ENCODE data around the gene SCMH1. TPM values are rescaled to one million over a fixed set of nuclear protein-coding genes. Genes with fewer than 3 reads are reported as not detected.
"Not testable (repeated sequence)": the region's sequence is repeated elsewhere in the genome, so short reads cannot be mapped to it uniquely, and the experiment has no call there.

Gene SCMH1
- polyA plus RNA-seq, 1 of the 3 experiments (the other 2 are of a cell fraction) = 38.5 TPM

- no peaks in the 10 kb centered on the region for H3K79me2 ChIP-seq (ENCODE audit: insufficient read depth)
- H3K4me2 ChIP-seq = no peak overlapping the region
- H2AFZ ChIP-seq (ENCODE audit: low read depth) = no peak overlapping the region
- no peaks in the 10 kb centered on the region for H3F3A ChIP-seq (replicated peaks; ENCODE audit: insufficient read depth)
- ChIA-PET CTCF (interaction anchor here (0.7 kb wide), 1 partner anchor 124 kb away, joined by 3 read pairs; no protein-coding TSS in a partner anchor), POLR2A (interaction anchor here (0.6 kb wide), 1 partner anchor 206 kb away, joined by 3 read pairs; no protein-coding TSS in a partner anchor)
- H3K4me3 ChIP-seq (ENCODE audit: low read depth in 2 of 2, low read length in 1 of 2) = no peak overlapping the region
- no peak overlapping the region for H3K27ac ChIP-seq (ENCODE audit: low read depth in 2 of 2, low read length in 1 of 2)
- H4K20me1 ChIP-seq (ENCODE audit: insufficient read depth) = no peaks in the 10 kb centered on the region
- no peak for DNase-seq
- H3K9me2 ChIP-seq = no peaks in the 10 kb centered on the region
- no peak overlapping the region for H3K9ac ChIP-seq
- H3K36me3 ChIP-seq (replicated peaks in 1 of 2; ENCODE audit: control insufficient read depth in 1 of 2, insufficient read depth in 2 of 2, low read length in 1 of 2) = no peaks in the 10 kb centered on the region
- TF ChIP-seq TEAD4 (IDR thresholded peaks at IDR 0.05; ENCODE audit: borderline replicate concordance, insufficient read depth) (no peak), NRF1 (IDR thresholded peaks at IDR 0.05; ENCODE audit: low read depth, low read length) (no peak), FOXJ3 (CRISPR knock-in tag; IDR thresholded peaks at IDR 0.05) (no peak), TCF12 (IDR thresholded peaks at IDR 0.05) (no peak), GABPA (IDR thresholded peaks at IDR 0.05; ENCODE audit: low read depth) (no peak), RXRA (IDR thresholded peaks at IDR 0.05; ENCODE audit: borderline replicate concordance, low read depth) (no peak), MAX (IDR thresholded peaks at IDR 0.05; ENCODE audit: low read depth) (no peak), SMC3 (IDR thresholded peaks at IDR 0.05; ENCODE audit: low read depth, low read length) (no peak), SIN3A (IDR thresholded peaks at IDR 0.05; ENCODE audit: borderline replicate concordance, low read depth, low read length) (no peak), FOXM1 (IDR thresholded peaks at IDR 0.05; ENCODE audit: low read depth) (no peak), MEF2A (IDR thresholded peaks at IDR 0.05; ENCODE audit: borderline replicate concordance, low read depth) (no peak), ELF1 (IDR thresholded peaks at IDR 0.05) (no peak), FOSL2 (IDR thresholded peaks at IDR 0.05; ENCODE audit: borderline replicate concordance, low read depth) (no peak), CTCF (IDR thresholded peaks at IDR 0.05) (no peak), POLR2AphosphoS5 (IDR thresholded peaks at IDR 0.05; ENCODE audit: low read depth, low read length) (no peak)
- TF ChIP-seq, protein P1, sequence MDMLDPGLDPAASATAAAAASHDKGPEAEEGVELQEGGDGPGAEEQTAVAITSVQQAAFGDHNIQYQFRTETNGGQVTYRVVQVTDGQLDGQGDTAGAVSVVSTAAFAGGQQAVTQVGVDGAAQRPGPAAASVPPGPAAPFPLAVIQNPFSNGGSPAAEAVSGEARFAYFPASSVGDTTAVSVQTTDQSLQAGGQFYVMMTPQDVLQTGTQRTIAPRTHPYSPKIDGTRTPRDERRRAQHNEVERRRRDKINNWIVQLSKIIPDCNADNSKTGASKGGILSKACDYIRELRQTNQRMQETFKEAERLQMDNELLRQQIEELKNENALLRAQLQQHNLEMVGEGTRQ (IDR thresholded peaks at IDR 0.05; ENCODE audit: borderline replicate concordance, low read depth, low read length) = no peak
- TF ChIP-seq, protein P2, sequence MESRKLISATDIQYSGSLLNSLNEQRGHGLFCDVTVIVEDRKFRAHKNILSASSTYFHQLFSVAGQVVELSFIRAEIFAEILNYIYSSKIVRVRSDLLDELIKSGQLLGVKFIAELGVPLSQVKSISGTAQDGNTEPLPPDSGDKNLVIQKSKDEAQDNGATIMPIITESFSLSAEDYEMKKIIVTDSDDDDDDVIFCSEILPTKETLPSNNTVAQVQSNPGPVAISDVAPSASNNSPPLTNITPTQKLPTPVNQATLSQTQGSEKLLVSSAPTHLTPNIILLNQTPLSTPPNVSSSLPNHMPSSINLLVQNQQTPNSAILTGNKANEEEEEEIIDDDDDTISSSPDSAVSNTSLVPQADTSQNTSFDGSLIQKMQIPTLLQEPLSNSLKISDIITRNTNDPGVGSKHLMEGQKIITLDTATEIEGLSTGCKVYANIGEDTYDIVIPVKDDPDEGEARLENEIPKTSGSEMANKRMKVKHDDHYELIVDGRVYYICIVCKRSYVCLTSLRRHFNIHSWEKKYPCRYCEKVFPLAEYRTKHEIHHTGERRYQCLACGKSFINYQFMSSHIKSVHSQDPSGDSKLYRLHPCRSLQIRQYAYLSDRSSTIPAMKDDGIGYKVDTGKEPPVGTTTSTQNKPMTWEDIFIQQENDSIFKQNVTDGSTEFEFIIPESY (IDR thresholded peaks at IDR 0.05; ENCODE audit: borderline replicate concordance, low read depth) = no peak
- TF ChIP-seq, protein P3, sequence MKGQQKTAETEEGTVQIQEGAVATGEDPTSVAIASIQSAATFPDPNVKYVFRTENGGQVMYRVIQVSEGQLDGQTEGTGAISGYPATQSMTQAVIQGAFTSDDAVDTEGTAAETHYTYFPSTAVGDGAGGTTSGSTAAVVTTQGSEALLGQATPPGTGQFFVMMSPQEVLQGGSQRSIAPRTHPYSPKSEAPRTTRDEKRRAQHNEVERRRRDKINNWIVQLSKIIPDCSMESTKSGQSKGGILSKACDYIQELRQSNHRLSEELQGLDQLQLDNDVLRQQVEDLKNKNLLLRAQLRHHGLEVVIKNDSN (IDR thresholded peaks at IDR 0.05; ENCODE audit: borderline replicate concordance, low read depth) = no peak
- no peaks in the 10 kb centered on the region for H3K27me3 ChIP-seq (ENCODE audit: insufficient read depth)
- WGBS (ENCODE audit: low lambda C conversion rate) = 70% methylated on average over 1 of the region's 1 CpG
- no peaks in the 10 kb centered on the region for H3K9me3 ChIP-seq
- no peaks in the 10 kb centered on the region for H3K4me1 ChIP-seq (ENCODE audit: control insufficient read depth in 1 of 2, insufficient read depth in 2 of 2, low read depth in 1 of 2, low read length in 1 of 2)
Observed at GRCh38 chr1:41255978-41256377, 13.9 kb upstream of the SCMH1 start.

- H3K9me3 ChIP-seq; H3K27me3 ChIP-seq (ENCODE audit: insufficient read depth); H4K20me1 ChIP-seq (ENCODE audit: insufficient read depth); H3K4me1 ChIP-seq (ENCODE audit: control insufficient read depth in 1 of 2, insufficient read depth in 2 of 2, low read depth in 1 of 2, low read length in 1 of 2); H3K27ac ChIP-seq (ENCODE audit: low read depth in 2 of 2, low read length in 1 of 2); H2AFZ ChIP-seq (ENCODE audit: low read depth); H3K9me2 ChIP-seq; H3K9ac ChIP-seq; H3K4me3 ChIP-seq (ENCODE audit: low read depth in 2 of 2, low read length in 1 of 2); H3F3A ChIP-seq (replicated peaks; ENCODE audit: insufficient read depth); H3K4me2 ChIP-seq; POLR2A ChIA-PET; H3K36me3 ChIP-seq (replicated peaks in 1 of 2; ENCODE audit: control insufficient read depth in 1 of 2, insufficient read depth in 2 of 2, low read length in 1 of 2); DNase-seq; H3K79me2 ChIP-seq (ENCODE audit: insufficient read depth): not testable (repeated sequence)
- CTCF ChIA-PET = interaction anchor here (0.7 to 1.8 kb wide), 5 partner anchors 16 to 166 kb away, joined by 3 to 5 read pairs (median 3); no protein-coding TSS in a partner anchor
- WGBS (ENCODE audit: low lambda C conversion rate) = 21% methylated on average over 1 of the region's 1 CpG
Observed at GRCh38 chr1:41251120-41251519, 9.0 kb upstream of the SCMH1 start.

All from SK-N-SH (cell line).